ENCODE measurements around the gene FER.
A peak's percentile ranks its signal among the peaks of the same experiment; 100 is the strongest.
"Not testable (repeated sequence)": the region's sequence is repeated elsewhere in the genome, so short reads cannot be mapped to it uniquely, and the experiment has no call there.

FER gene

DNA sequence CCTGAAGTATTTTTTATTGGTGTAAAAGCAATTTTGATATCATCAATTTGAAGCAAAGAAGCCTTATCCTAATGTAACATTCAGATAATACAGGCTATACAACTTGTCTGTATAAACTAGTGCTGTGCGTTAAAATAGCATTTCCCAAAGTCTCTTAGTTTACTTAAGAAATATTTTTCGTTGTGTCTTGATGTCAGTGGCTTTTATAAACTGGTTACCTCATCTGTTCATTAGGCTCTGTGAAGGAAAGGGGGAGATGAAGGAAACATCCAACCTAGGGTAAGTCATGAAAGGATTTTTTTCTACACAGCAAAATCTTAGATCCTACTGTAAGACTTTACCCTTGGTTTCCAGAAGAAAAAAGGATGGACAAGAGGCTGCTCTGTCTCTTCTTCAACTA is 389.2 kb downstream of the FER start:
- DNase-seq, result no peak

DNA sequence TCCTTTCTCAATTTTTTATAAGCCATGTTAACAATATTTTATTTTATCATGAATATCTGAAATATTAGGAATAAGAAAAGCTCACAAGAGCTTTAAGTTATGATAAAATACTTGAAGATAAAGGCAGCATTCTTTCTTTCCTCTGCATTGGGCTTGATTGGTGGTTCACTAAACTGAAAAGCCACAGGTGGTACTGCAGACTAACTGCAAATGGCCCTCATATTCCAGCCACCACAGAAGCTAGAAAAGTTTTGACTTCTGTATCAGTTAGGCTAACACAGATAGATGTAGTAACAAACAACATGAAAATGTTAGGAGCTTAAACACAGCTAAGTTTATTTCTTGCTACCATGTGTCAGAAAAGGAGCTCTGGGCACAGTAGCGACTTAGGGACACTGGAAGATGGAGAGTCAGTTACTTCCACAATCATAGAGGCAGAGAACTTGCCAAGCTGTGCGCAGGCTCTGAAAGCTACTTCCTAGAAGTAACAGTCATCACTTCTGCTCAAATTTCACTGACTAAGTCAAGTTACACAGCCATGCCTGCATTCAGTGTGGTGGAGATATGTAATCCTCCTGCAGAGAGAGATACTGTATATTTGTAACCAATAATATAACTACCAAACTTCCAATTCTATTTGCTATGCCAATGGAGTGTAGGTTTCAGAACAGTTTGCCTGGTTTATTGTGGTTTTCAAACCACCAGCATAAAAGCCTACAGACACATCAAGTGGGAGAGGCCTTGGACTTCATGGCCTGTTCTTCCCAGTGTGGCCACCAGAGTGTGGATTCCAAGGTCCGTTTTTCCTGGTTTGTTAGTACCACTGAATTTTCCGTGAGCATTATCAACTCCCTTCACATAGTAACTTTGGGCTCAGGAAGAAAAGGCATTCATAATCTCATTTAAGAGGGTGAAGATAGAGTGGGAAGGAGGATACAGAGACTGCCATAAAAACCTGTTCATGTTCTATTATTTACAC is 393.8 kb downstream of the FER start:
- no peak for DNase-seq

DNA sequence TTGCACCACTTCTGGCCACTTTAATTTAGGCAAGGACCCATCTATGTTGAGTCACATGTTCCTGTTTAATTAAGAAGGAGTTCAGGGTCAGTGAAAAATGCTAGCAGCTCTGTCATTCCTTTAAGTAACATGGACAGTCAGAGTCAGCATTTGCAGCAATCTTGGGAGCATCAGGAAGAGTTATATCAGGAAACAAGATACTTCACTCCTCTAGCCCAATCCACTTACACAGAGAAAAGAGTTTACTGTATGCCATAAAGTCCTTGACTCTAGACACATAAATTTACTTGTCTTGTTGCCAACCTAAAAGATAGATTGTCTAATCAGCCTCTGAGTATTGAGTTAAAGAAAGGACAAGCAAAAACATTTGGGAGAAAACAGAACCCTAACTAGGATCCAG is 395.3 kb downstream of the FER start:
- no peak for DNase-seq

DNA sequence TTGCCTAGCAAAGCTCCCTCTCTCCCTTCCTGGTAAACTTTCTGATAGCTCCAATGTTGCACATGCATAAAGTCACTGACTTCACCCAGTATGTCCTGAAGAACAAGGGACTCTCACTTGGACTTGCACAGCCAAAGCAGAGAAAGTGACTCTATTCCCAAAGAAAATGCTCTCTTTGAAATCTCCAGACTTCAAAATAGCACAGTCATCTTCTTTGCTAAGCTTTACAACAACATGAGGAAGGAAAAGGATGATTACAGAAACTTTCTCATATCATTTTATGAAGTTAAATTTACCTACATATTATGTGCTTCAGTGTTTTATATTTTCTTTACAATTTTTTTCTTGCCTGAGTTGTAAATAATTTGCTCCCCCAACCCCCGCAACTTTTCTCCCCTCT is 397.4 kb downstream of the FER start:
- no peak for DNase-seq

DNA sequence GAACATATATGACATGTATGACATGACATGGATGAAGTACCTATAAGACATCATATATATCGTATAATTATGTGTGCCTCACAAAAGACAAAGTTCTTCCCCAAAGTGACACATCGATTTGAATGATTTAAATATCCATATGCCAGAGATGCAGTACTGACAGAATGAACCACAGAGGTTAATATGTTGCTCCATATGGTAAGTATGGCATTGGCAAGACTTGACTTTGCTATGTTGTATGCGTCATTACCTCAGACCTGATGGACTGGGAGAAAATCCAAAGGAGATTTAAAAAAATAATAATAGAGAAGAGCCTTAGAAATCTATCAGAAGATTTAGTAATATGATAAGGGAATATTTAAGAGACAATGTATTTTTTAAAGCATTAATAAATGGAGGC is 398.9 kb downstream of the FER start:
- no peak for DNase-seq

DNA sequence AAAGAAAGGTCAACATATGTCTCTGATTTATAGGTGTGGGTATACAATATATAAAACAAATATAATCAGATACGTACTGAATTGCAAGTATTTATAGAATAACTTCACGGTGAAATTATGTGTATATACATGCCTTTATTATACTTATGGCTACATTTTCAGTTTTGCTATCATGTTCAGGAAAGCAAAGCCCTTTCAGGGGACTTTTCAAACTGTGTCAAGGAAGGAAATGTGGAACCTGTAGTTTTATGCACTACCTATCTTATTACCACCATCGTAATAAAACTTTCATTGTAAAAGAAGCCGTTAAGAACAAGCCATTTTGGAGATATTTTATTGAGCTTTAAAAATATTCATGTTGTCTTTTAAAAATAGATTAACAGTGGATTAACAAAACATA is 404.9 kb downstream of the FER start:
- DNase-seq, result no peak

DNA sequence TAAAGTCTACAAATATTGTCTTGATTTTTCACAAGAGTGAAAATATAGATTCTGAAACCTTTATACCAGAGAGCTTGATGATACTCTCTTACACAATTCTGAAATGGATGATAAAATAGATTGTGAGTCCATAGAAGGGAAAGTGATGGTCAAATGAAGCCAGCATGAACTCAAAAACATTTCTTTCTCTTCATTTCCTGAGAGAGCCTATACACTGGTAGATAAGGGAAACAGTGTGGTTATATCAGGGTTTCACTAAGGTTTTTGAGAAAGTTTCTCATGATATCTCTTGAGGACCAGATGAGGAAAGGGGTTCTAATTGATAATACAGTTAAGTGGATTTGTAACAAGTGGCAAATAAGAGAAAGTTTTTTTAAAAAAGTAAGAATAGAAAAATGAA is 407.9 kb downstream of the FER start:
- DNase-seq, result no peak

DNA sequence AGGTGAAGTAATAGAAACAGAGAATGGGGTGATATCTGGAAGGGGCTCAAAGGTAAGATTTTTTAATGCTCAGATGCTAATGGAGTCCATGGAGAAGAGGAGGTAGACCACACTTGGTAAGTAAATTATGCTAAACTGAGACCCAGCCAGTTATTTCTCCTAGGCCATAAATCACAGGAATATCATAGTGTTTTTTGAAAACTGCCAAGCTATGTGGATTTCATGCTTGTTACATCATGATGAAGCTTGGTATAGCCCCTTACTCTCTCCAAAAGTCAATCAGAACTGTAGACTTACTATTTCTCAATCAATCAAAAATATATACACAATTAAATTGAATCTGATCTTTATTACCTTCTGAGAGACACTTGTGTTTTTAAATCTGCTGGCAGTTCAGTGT is 409.2 kb downstream of the FER start:
- no peak for DNase-seq

DNA sequence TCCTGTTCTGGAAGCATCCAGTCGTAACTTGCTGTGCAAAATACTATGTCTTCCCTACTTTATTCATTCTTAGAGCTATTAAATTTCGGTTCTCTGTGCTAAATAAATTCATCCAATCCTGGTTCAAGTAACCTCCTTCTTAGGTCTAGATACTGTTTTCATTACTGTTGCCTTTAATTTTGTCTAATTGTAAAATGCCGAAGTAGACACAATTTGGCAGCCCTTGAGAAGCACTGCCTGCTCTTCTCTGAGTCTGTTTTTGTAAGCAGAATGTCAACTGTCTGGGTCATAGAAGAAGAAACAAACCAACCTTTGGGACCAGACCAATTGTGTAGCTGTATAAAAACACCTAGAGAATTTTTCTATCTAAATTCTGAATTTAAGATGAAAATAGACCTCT is 412.8 kb downstream of the FER start:
- DNase-seq, result no peak

DNA sequence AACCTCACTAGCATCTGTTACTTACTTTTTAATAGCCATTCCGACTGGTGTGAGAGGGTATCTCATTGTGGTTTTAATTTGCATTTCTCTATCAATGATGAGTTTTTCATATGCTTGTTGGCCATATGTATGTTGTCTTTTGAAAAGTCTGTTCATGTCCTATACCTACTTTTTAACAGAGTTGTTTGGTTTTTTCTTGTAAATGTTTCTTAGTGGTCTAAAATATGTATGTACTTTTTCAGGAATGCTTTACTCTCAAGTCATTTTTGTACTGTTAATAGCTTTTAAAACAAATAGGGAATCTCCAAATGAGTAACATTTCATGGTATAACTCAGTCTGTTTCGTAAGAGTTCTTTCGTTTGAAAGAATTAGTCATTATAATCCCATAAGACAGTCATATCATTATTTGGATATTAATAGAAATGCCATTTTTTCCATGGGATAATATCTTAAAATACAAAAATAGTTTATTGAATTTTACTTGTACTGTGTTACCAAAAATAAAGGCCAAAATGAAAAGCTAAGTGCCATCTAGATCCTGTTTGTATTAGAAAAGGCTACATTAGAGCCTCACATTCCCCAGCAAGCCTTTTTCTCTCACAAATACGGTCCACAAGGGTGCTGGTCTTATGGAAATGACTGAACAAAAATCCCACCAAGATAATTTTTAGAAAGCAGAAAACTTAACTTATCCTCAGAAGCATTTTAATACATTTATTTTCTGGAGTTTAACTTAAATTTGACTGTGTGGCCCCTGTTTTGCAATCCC is 414.4 kb downstream of the FER start:
- DNase-seq, result peak; percentile 44

DNA sequence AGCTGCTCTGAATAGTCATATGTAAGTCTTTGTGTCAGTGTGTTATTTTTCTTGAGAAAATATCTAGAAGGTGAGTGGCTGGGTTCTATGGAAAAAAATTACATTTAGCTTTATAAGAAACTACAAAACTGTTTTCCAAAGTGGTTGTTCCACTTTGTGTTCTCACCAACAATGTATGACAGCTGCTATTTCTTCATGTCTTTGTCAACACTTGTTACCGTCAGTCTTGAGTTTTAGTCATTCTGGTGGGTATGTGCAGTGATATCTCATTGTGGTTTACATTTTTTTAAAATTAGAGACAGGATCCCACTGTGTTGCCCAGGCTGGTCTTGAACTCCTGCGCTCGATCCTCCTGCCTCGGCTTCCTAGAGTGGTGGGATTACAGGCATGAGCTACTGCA is 415.6 kb downstream of the FER start:
- no peak for DNase-seq

DNA sequence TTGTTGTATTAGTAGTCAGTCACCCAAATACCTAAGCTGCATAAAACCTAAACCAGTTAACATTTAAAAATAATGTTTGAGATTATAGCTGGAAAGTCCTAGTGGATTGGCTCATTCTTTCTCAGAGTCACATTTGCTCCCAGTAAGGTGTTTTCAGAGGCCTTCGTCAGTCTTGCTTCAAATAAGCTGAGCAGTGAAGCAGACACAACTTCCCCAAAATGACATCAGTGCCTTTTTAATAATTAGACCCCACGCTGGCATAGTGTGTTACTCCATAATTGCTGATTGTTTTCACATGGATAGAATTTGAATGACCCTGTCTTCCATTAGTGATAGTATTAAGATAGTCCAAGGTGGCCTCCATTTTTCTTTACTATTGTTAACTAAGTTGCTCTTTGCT is 416.3 kb downstream of the FER start:
- DNase-seq, result no peak

DNA sequence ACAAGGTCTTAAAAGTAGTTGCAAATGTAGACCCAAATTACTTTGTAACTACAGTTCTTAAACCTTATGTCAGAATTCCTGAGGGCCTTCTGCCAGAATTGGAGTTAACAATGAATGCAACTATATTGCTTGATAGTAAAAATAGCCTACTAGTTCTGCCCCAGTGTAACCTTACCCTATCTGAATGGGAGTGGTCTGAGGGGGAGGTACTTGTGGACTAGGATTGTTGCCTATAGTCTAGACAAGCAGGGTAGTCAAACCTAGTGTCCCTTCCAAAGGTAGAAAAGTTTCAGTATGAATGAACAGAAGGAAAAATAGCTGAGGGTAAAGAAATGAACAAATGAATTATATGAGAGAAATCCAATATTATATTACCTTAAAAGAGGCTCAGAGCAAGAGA is 419.9 kb downstream of the FER start:
- no peak for DNase-seq

DNA sequence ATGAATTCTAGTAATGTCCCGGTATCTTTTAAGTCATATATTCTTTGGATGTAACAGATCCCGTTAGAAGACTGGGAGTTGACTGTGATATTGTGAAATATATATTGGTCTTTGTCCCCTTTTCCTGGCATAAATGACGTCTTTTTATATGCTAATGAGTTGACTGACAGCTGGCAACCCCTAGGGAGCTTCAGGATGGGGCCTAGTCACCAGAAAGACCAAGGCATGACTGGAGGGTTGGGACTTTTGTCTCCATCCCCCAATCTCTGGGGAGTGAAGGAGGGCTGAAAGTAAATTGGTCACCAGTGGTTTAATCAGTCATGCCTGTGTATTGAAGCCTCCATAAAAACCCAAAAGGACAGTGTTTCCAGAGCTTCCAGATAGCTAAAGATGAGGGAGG is 420.5 kb downstream of the FER start:
- no peak for DNase-seq

DNA sequence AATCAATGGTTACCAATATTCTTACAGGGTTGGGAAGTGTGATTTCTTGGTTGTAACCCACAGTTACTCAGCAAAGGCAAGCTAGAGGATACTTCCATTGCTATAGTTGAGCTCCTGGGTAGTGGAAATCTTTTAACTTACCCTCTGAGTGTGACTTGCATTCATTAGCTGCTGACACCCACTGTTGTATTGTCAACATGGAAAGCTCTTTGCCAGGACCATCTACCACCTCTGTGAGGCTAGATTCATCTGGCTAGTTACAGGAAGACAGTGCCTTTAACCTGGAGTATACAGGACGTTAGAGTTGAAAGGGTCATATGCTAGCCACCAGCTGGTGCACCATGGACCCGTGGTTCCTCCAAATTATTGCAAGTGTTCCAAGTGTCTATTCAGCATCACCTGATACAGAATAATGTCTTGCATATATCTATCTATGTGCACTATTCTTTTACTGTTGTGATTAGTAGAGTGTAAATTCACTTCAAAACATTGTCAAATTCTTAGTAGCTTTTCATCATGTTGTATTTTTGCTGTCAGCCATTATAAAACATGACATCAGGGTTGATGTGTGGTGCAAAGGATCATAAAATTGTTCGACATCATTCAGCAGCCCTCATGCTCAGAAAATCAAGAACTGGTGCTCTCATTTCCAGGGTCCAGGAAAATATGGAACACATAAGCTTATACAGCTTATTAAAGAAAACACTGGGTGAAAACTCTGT is 423.1 kb downstream of the FER start:
- DNase-seq, result no peak

DNA sequence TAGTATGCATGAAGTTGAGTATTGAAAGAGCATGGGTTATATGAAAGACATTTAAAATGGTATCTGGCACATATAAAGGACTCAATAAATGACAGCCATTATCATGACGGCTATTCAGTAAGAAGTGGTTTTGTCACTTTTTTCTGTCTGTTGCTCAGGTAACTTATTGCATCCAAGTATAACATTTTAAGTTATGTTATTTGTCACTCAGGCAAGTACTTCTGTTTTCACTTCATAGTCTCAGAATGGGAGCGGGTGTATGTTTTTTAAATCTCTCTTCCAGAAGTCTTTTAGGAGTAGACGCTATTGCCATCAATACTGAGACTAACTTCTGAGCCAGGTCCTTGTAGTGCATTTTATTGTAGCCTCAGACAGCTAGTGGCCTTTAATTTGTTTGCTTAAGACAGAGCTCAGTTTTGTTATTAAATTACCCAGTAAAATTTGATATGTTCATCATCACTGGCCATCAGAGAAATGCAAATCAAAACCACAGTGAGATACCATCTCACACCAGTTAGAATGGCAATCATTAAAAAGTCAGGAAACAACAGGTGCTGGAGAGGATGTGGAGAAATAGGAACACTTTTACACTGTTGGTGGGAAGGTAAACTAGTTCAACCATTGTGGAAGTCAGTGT is 423.9 kb downstream of the FER start:
- not testable (repeated sequence) for DNase-seq

DNA sequence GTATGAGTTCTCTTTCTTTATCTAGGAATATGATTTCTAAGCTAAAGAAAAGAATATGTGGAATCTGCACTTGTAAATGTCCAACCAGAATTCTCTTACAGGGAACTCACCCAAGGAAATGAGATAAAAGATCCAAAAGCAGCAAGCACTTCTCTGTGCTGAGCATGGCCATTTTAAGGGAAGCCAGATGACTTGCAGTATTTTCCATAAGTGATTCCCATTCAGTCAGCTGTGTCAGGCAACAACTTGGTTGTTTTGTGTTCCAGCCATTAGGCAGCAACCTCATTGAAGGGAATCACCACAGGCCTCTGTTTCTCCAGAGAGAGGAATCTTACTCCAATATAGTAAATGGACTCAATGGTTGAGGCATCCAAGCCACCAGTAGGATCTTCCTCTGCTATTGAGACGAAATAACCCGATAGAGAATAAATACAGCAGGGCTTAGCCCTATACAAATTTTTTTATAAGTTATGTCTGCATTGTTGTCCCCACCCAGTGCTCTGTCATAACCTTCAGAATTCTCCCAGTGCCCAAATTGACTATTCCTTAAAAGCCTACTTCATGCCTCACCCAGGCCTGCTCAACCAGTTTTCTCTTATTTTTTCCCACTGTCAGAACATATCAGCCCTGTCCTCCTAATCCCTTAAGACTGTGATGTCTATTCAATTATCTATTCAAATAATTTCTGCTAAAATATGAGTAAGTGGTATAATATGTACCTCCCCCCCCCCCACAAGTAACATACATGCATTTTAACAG is 425.5 kb downstream of the FER start:
- DNase-seq, result no peak

DNA sequence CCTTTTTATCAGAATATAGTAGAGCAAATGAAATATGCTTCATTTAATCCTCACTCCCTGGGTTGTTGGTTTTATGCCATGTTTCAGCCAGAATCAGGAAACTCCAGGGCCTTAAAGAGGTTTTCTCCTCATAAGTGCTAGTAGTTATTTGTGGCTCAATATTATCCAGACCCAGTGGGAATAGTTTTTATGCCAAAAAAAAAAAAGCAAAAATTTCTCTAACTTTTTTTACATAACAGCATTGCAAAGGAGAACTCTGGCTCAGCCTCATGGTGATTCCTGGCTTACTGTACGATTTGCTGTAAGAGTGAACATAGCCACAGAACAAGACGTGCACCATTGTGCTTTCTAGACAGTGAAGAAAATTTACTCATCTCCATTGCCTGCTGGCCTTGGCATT is 429.5 kb downstream of the FER start:
- DNase-seq, result no peak

DNA sequence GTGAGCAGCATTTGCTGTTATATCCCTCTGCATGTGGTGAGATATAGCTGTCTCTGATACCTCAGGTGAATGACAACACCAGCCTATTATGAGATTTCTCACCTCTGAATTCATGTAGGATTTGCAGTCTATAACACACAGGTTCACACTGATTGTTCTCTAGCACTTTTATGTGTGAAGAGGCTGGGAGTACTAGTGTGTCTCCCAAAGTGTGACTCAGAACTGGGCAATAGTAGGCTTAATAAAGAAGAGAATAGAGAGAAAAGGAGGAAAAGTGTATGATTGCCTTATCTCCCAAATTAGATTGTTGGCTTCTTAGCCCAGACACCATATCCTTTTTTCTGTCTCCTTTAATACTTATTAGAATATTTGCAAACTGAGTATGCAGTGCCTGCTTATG is 430.1 kb downstream of the FER start:
- no peak for DNase-seq

DNA sequence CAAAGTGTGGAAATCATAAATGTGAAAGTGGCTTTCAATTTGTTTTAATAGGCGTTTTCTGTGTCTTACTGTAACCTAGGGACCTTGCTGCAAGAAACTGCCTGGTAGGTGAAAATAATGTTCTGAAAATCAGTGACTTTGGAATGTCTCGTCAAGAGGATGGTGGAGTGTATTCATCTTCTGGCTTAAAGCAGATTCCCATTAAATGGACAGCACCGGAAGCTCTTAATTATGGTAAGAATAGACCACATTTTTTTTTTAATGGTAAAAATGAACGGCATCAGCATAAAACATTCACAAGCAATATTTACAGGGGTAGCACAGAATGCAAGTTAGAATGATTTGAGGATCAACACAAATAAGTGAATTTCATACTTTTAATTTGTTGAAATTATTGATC is 433.0 kb downstream of the FER start:
- DNase-seq, result no peak

DNA sequence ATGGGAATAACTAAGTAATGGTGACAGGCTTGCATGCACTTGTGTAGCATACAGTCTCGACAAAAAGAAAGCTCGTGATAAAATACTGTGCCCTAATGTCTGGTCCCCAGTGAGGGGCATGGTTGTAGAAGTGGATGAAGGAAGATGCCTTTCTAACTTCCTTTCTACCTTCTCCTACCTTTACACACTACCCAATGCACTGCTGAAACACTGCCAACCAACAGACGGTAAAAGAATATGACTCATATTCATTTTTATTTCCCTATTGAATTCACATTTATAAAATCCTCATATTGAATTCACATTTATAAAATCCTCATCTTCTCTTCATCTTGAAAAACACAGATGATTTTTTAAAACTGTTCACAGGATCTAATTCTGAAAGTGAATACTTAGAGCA is 439.1 kb downstream of the FER start:
- DNase-seq, result no peak

DNA sequence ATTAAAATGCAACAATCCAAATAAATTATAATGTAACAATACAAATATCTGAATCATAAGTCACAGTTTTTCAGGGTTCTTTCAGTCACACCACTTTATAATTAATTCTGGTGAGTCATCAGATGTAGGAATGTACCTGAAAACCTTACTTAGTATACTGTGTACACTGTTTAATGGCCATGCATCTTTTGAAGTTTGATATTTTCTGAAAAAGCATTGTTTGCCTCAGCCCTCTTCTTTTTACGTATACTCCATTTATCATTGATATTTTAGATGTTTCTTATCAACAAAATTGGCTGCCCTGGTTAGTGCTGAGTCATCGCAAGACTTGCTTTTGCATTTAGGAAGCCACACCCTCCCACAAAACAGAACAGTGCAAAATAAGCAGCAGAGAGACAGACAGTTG is 443.5 kb downstream of the FER start:
- peak; percentile 39 for DNase-seq
